HG02759 (cell line): Measurements from ENCODE around the gene MYH11.
"Not testable (repeated sequence)": the region's sequence is repeated elsewhere in the genome, so short reads cannot be mapped to it uniquely, and the experiment has no call there.

Experiments used
- ATAC-seq: cut with Tn5 transposase; IDR thresholded peaks from one replicate; pipeline ENCODE4 v1.9.1; 2021; ENCODE audit warnings: mild to moderate bottlenecking, moderate library complexity; ENCODE audit not compliant: unreplicated experiment

The MYH11 gene

GRCh38 chr16:15757630-15758251, 99.1 kb downstream of the MYH11 start:
- no peak for ATAC-seq

DNA sequence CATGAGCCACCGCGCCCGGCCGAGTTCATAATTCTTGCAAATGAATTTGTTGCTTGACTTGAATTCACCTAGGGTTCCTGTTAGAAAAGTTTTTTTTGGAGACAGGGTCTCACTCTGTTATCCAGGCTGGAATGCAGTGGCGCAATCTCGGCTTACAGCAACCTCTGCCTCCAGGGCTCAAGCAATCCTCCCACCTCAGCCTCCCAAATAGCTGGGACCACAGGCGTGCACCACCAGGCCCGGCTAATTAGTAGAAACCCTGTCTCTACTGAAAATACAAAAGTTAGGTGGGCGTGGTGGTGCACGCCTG, 99.8 kb downstream of the MYH11 start:
- ATAC-seq, result no peak

GRCh38 chr16:15754821-15755534, 101.8 kb downstream of the MYH11 start:
- no peak for ATAC-seq

- no peak for ATAC-seq
These were observed 103.9 kb downstream of the MYH11 start for GRCh38 chr16:15752717-15753488.

DNA sequence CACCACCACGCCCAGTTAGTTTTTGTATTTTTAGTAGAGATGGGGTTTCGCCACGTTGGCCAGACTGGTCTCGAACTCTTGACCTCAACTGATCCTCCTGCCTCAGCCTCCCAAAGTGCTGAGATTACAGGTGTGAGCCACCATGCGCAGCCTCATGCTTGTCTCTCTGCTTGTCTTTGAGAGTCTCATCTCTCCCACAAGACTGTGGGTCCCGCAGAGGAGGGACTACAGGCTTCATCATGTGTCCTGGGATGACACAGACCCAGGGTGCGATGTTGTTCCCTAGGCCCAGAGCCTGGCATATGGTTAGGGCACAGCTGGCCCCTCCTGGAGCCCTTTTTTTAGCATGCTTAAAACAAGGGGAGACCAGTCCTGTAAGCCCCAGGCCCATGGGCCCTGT, 104.9 kb downstream of the MYH11 start:
- ATAC-seq, result no peak

GRCh38 chr16:15749985-15750384, 106.8 kb downstream of the MYH11 start:
- no peak for ATAC-seq

DNA sequence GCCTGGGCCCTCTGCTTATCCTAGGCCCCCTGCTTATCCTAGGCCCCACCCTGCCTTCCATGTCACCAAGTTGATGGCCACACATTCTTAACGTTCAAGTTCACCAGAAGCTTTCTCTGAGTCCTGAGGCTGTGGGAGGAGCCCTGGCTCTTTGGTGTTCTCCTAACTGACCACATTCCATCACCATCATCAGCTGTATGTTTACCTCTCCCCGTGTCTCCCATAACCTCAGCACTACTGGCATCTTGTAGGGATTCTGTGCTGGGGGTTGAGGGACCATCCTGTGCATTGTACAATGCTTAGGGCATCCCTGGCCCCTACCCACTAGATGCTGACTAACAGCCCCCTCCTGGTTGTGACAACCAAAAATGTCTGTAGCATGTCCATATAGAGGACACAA, 107.5 kb downstream of the MYH11 start:
- ATAC-seq, result no peak

DNA sequence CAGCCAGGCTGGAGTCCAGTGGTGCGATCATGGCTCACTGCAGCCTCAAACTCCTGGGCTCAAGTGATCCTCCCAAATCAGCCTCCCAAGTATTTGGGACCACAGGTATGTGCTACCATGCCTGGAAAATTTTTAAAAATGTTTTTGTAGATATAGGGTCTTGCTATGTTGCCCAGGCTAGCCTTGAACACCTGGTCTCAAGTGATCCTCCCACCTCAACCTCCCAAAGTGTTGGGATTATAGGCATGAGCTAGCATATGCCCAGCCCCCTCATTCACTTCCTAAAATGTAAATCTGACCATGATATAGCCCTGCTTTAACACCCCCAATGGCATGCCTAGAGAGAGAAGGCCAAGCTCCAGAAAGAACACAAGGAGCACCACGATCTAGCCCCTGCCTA, 108.2 kb downstream of the MYH11 start:
- no peak for ATAC-seq

- no peak for ATAC-seq
These were observed 108.9 kb downstream of the MYH11 start for GRCh38 chr16:15747937-15748336.

DNA sequence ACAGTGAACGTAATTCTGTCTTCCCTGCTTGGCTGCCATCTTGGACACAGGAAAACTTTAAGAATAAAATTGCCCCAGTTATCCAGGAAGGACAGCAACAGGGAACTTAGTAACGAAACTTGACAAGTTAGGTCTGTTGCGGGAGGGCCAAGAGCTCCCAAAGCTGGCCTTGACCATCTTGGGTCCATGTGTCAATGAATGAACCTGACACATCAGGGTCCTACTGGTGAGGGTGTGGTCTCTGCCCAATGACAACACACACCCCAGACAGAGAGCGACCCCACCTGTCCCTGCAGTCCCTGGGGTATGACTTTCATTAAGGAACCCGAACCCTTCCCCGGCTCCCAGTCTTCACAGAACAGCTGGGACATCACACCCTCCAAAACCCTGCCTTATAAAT, 110.5 kb downstream of the MYH11 start:
- ATAC-seq, result no peak

GRCh38 chr16:15743657-15744056, 113.2 kb downstream of the MYH11 start:
- ATAC-seq, result no peak

GRCh38 chr16:15742716-15743115, 114.1 kb downstream of the MYH11 start:
- no peak for ATAC-seq

- no peak for ATAC-seq
These were observed 115.5 kb downstream of the MYH11 start for GRCh38 chr16:15741207-15741871.

GRCh38 chr16:15739950-15740349, 116.9 kb downstream of the MYH11 start:
- no peak for ATAC-seq

- ATAC-seq, result no peak
These were observed 117.4 kb downstream of the MYH11 start for GRCh38 chr16:15739464-15739863.

- ATAC-seq, result no peak
These were observed 119.6 kb downstream of the MYH11 start for GRCh38 chr16:15737140-15737644.

DNA sequence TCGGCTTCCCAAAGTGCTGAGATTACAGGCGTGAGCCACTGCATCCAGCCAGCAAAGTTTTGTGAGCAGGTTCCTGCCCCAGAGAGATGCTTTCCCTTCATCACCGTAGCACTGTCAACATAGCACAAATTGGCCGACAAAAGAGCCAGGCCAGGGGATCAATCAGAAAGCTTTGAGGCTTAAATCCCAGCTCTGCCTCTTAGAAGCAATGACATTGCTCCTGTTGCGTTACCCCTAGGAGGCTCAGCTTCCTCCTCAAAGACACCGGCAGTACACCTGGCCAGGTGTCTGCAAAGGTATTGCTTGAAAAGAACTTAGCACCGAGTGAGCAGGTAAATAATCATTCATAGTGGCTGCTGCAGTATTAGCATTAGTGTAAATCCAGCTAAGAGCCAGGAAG, 120.3 kb downstream of the MYH11 start:
- ATAC-seq, result no peak

DNA sequence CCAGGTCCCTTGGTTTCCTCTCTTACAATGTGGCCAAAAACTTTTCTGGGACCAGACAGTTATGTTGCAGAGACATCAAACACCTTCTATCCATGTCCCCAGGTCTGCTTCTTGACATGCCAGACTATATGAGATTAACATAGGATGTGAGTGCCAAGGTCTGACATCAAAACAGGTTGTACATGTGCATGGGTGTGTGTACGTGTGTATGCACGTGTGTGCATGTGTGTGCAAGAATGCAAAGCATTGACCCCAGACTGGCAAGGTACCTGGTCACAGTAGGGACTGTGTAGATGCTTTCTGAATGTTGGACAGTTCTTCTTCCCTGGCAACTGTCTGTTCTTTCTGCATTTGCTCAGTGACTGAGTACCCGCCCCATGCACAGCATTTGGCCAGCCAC, 121.2 kb downstream of the MYH11 start:
- ATAC-seq, result no peak

DNA sequence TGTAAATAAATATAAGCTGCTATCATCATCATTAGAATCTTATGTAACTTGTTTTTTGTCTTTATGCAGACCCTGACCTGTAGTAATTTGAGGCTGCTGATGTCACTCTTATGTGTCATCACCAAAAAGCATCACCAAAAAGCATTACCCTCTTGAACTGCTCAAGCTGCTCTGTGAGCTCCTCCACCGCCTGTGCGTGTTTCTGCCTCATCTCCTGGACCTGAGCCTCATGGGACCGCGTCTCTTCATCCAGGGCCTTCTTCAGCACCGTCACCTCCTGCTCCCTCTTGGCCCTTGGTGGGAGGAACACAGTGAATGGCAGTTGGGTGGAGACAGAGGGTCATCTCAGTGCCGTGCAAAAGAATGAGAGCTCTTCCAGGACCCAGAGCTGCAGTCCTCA, 124.4 kb downstream of the MYH11 start:
- ATAC-seq, result no peak

- no peak for ATAC-seq
These were observed 127.7 kb downstream of the MYH11 start for GRCh38 chr16:15729152-15729551.

GRCh38 chr16:15727697-15728096, 129.1 kb downstream of the MYH11 start:
- not testable (repeated sequence) for ATAC-seq
